HG03196 (cell line): ENCODE results near the gene NPIPA3.
A peak's percentile ranks its signal among the peaks of the same experiment; 100 is the strongest.
"Not testable (repeated sequence)": the region's sequence is repeated elsewhere in the genome, so short reads cannot be mapped to it uniquely, and the experiment has no call there.

ENCODE experiments used
- ATAC-seq: cut with Tn5 transposase; IDR thresholded peaks from one replicate; pipeline ENCODE4 v1.9.1; 2021; ENCODE audit not compliant: unreplicated experiment

Gene NPIPA3

GRCh38 chr16:14742273-14743128 is 39.3 kb downstream of the NPIPA3 start, which contains the start of gene NPIPA2:
Gene NPIPA2 (plus strand): TSS chr16:14742533. CDS start chr16:14748066, 5,533 bp downstream.
- ATAC-seq = peak; percentile 99

- ATAC-seq = not testable (repeated sequence)
Observed at GRCh38 chr16:14773654-14774053, 70.4 kb downstream of the NPIPA3 start.

- ATAC-seq = not testable (repeated sequence)
Observed at GRCh38 chr16:14775624-14776023, 72.4 kb downstream of the NPIPA3 start.
